Measurements from ENCODE around the gene HOXA11.

HOXA11 gene

DNA sequence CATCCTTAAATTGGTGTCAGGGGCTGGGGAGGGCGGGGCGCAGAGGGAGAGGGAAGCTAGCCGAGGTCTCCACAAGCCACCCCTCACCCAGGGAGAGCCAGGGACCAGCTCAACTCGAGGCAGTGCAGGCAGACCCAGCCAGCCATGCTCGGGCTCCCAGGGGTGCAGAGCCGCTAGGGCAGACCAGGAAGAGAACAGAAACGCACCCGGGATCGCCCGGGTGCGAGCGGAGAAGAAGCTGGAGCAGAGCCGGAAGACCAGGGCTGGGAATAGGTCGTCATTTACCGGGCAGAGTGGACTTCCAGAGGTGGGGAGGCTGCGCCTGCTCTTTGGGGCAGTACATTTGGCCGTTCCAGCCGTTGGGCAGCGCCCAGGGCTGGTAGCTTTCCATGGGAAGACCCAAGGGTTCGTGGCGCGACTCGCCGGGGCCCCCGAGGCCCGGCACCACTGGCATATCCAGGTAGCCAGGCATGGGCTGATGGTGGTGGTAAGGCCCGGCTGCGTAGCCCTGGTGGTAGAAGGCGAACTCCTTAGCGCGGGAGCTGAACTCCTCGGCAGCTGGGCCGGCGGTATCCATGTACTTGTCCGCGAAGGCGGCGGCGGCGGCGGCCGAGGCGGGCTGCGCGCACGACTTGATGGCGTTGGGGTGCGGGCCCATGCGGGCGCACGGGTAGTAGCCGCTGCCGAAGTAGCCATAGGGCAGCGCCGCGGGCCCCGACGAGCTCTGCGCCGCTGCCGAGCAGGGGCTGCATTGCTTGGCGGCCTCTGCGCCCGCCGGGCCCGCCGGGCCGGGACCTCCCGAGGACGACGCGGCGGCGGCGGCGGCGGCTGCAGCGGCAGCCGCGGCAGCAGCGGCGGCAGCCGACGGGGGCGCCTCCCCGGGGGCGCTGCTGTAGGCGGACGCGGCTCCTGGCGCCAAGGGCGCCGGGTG is 14.1 kb upstream of the HOXA11 start:
- Histone ChIP-seq H3K27ac (ENCODE audit: low read length) (no peak overlapping the region), H3K9ac (ENCODE audit: low read length in 2 of 2) (no peak overlapping the region), H3K27me3 (ENCODE audit: control insufficient read depth in 1 of 2, insufficient read depth in 2 of 2, low read length in 2 of 2) (peaks cover 78 to 87% of the 10 kb centered on the region in 2 donors), H3K4me1 (ENCODE audit: control insufficient read depth, insufficient read depth, low read length) (peaks cover 20% of the 10 kb centered on the region), H3K4me3 (ENCODE audit: low read length in 2 of 2) (peak overlapping the region in 1 of 2 donors; percentile 44), H3K36me3 (ENCODE audit: control insufficient read depth in 2 of 2, insufficient read depth in 2 of 2, low read length in 2 of 2) (no peaks in the 10 kb centered on the region), H3K9me3 (ENCODE audit: control insufficient read depth in 2 of 2, low read length in 2 of 2) (peaks cover 0 to 3% of the 10 kb centered on the region in 2 donors)

GRCh38 chr7:27198138-27198841 is 13.3 kb upstream of the HOXA11 start:
- Histone ChIP-seq H3K27ac (ENCODE audit: low read length) (no peak overlapping the region), H3K27me3 (ENCODE audit: control insufficient read depth in 1 of 2, insufficient read depth in 2 of 2, low read length in 2 of 2) (peaks cover 78 to 87% of the 10 kb centered on the region in 2 donors), H3K9ac (ENCODE audit: low read length in 2 of 2) (no peak overlapping the region), H3K36me3 (ENCODE audit: control insufficient read depth in 2 of 2, insufficient read depth in 2 of 2, low read length in 2 of 2) (no peaks in the 10 kb centered on the region), H3K4me1 (ENCODE audit: control insufficient read depth, insufficient read depth, low read length) (peaks cover 21% of the 10 kb centered on the region), H3K4me3 (ENCODE audit: low read length in 2 of 2) (no peak overlapping the region), H3K9me3 (ENCODE audit: control insufficient read depth in 2 of 2, low read length in 2 of 2) (peaks cover 0 to 3% of the 10 kb centered on the region in 2 donors)

DNA sequence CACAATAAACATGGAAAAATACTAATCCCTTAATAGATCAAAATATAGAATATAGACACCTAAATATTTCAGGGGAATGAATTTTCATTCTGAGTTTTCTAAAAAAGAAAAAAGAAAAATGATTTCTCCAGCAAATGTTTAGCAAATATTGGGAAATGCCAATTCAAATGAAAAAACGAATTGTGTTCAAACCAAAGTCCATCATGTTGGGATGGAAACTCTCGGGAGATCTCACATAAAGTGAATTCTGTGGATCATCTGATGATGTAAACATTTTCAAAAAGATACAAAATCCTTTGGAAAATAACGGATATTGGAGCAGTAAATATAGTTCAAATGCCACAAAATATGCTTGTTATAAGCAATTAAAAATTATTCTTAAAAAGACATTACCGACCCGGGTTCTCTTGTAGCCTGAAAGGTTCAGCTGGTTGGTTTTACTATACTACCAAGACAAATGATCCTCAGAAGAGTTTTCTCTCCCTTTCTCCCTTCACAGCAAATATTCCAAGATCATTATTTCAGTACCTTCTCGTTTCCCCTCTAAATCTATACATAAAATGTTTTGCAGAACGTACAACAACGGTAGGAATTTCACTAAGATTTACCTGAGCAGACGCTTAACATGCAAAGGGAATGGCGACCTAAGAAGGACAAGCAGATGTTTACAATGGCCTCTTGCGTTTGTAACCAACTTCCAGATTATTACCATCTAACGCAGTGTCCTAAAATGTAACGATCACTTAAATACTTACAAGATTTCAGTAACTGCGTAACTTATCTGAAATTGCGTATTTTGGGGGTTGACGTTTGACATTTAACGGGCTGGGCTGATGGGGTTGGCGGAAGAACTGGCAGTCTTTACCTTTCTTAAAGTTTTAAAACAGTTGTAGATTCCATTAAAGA is 12.4 kb upstream of the HOXA11 start:
- no peaks in the 10 kb centered on the region for H3K36me3 ChIP-seq (ENCODE audit: control insufficient read depth in 2 of 2, insufficient read depth in 2 of 2, low read length in 2 of 2)
- H3K4me3 ChIP-seq (ENCODE audit: low read length in 2 of 2) = no peak overlapping the region
- no peak overlapping the region for H3K9ac ChIP-seq (ENCODE audit: low read length in 2 of 2)
- H3K27me3 ChIP-seq (ENCODE audit: control insufficient read depth in 1 of 2, insufficient read depth in 2 of 2, low read length in 2 of 2) = peaks cover 74 to 88% of the 10 kb centered on the region in 2 donors
- H3K4me1 ChIP-seq (ENCODE audit: control insufficient read depth, insufficient read depth, low read length) = peaks cover 26% of the 10 kb centered on the region
- H3K27ac ChIP-seq (ENCODE audit: low read length) = no peak overlapping the region
- H3K9me3 ChIP-seq (ENCODE audit: control insufficient read depth in 2 of 2, low read length in 2 of 2) = peaks cover 0 to 3% of the 10 kb centered on the region in 2 donors

DNA sequence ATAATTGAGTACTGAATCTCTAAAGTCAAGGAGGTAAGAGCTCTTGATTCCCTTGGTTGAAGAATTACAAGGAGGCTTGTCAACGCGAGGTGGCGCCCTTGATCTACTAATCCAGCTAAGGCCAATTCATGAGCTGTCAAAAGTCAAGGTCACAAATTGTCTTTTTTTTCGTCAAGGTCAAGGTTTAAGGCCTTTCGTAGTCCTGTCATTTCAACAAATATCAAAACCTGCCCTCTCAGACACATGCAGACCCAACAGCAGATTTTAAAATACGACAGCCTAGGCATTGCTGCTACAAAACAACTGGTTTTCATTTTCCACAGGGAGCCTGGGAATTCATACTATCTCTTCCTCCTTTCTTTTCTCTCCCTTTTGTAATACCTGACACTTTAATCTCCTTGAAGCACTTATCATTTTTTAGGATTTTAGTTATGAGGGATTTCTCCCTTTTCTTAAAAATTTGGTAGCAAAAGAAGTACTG is 11.3 kb upstream of the HOXA11 start:
- H3K4me1 ChIP-seq (ENCODE audit: control insufficient read depth, insufficient read depth, low read length) = peaks cover 28% of the 10 kb centered on the region
- peak overlapping the region in 1 of 2 donors; percentile 17 for H3K4me3 ChIP-seq (ENCODE audit: low read length in 2 of 2)
- peaks cover 0 to 3% of the 10 kb centered on the region in 2 donors for H3K9me3 ChIP-seq (ENCODE audit: control insufficient read depth in 2 of 2, low read length in 2 of 2)
- no peaks in the 10 kb centered on the region for H3K36me3 ChIP-seq (ENCODE audit: control insufficient read depth in 2 of 2, insufficient read depth in 2 of 2, low read length in 2 of 2)
- no peak overlapping the region for H3K27ac ChIP-seq (ENCODE audit: low read length)
- H3K9ac ChIP-seq (ENCODE audit: low read length in 2 of 2) = no peak overlapping the region
- peaks cover 74 to 88% of the 10 kb centered on the region in 2 donors for H3K27me3 ChIP-seq (ENCODE audit: control insufficient read depth in 1 of 2, insufficient read depth in 2 of 2, low read length in 2 of 2)

DNA sequence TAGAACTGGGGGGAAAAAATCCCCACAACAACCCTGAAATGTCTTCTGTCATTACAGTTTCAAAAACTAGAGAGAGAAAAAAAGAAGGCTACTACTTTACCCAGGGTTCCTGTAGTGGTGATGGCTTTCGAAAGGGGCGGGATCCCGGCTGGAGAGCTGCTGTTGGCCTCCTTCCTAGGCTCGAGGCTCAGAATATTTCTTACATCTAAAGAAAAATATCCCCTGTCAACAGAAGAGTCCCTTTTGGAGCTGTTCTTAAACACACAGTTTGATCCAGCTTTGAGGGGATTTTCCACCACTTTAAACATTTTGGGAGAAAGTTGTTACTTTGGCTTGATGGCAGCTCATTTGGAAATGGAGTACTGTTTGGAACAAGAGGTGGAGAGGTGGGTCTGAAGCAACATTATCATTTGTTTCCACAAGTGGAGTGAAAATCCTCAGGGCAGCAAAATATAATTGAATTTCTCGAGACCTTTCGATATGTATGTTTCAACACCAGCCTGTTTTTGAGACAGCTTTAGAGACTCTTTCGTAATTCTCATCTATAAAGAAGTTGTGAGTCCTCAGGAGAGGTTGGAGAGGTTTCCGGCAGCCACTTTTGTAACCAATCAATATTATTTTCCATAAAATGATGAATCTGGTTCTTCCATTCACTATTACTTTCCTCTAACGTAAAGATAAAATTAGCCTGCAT is 9.8 kb upstream of the HOXA11 start:
- H3K4me3 ChIP-seq (ENCODE audit: low read length in 2 of 2) = no peak overlapping the region
- peaks cover 15% of the 10 kb centered on the region for H3K4me1 ChIP-seq (ENCODE audit: control insufficient read depth, insufficient read depth, low read length)
- H3K36me3 ChIP-seq (ENCODE audit: control insufficient read depth in 2 of 2, insufficient read depth in 2 of 2, low read length in 2 of 2) = no peaks in the 10 kb centered on the region
- H3K9me3 ChIP-seq (ENCODE audit: control insufficient read depth in 2 of 2, low read length in 2 of 2) = peaks cover 0 to 3% of the 10 kb centered on the region in 2 donors
- no peak overlapping the region for H3K9ac ChIP-seq (ENCODE audit: low read length in 2 of 2)
- no peak overlapping the region for H3K27ac ChIP-seq (ENCODE audit: low read length)
- H3K27me3 ChIP-seq (ENCODE audit: control insufficient read depth in 1 of 2, insufficient read depth in 2 of 2, low read length in 2 of 2) = peaks cover 77 to 90% of the 10 kb centered on the region in 2 donors

GRCh38 chr7:27194002-27194352 is 8.9 kb upstream of the HOXA11 start:
- H3K27ac ChIP-seq (ENCODE audit: low read length) = no peak overlapping the region
- no peak overlapping the region for H3K4me3 ChIP-seq (ENCODE audit: low read length in 2 of 2)
- H3K9ac ChIP-seq (ENCODE audit: low read length in 2 of 2) = no peak overlapping the region
- peaks cover 83 to 95% of the 10 kb centered on the region in 2 donors for H3K27me3 ChIP-seq (ENCODE audit: control insufficient read depth in 1 of 2, insufficient read depth in 2 of 2, low read length in 2 of 2)
- H3K36me3 ChIP-seq (ENCODE audit: control insufficient read depth in 2 of 2, insufficient read depth in 2 of 2, low read length in 2 of 2) = no peaks in the 10 kb centered on the region
- H3K9me3 ChIP-seq (ENCODE audit: control insufficient read depth in 2 of 2, low read length in 2 of 2) = peaks cover 0 to 3% of the 10 kb centered on the region in 2 donors
- H3K4me1 ChIP-seq (ENCODE audit: control insufficient read depth, insufficient read depth, low read length) = peaks cover 13% of the 10 kb centered on the region

GRCh38 chr7:27193335-27194001 is 8.4 kb upstream of the HOXA11 start:
- peaks cover 17% of the 10 kb centered on the region for H3K4me1 ChIP-seq (ENCODE audit: control insufficient read depth, insufficient read depth, low read length)
- H3K9me3 ChIP-seq (ENCODE audit: control insufficient read depth in 2 of 2, low read length in 2 of 2) = peaks cover 0 to 3% of the 10 kb centered on the region in 2 donors
- H3K27ac ChIP-seq (ENCODE audit: low read length) = no peak overlapping the region
- H3K36me3 ChIP-seq (ENCODE audit: control insufficient read depth in 2 of 2, insufficient read depth in 2 of 2, low read length in 2 of 2) = no peaks in the 10 kb centered on the region
- H3K27me3 ChIP-seq (ENCODE audit: control insufficient read depth in 1 of 2, insufficient read depth in 2 of 2, low read length in 2 of 2) = peaks cover 83 to 95% of the 10 kb centered on the region in 2 donors
- peak overlapping the region in 1 of 2 donors; percentile 54 for H3K4me3 ChIP-seq (ENCODE audit: low read length in 2 of 2)
- H3K9ac ChIP-seq (ENCODE audit: low read length in 2 of 2) = no peak overlapping the region

DNA sequence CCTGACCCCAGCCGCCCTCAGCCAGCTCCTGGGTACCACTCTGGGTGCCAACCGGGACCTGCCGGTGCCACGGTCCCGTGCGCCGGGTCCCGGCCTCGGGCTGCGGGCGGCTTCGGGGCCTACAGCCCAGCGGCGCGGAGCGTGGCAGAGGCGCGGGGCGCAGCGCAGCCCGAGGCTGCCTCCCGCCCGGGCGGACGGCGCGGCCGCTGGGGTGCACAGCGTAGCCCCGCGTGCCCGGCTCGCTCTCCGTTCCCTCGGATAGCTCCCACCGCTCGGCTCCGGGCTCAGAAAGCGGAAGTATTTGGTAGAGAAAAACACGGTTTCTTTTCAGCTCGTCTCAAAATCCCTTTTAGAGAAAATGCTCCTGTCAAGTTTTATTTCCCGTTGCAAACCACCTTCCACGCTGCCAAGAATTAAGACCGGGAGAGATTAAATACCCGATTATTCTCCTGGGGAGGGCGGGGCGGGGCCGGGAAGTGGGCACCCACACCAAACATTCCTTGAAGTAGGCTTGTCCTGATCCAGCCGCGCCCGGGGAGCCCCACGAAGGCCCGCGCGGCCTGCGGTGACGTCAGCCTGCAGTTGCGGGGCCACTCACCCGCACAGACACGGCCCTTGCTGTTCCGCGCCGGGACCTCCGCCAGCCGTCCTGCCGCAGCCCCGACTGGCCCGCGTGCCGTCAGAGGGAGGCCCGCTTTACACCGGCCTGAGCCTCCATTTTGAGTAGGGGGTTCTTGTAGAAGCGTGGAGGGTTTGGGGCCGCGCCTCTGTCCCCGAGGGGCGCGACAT is 7.7 kb upstream of the HOXA11 start:
- Histone ChIP-seq H3K36me3 (ENCODE audit: control insufficient read depth in 2 of 2, insufficient read depth in 2 of 2, low read length in 2 of 2) (no peaks in the 10 kb centered on the region), H3K27ac (ENCODE audit: low read length) (no peak overlapping the region), H3K4me1 (ENCODE audit: control insufficient read depth, insufficient read depth, low read length) (peaks cover 23% of the 10 kb centered on the region), H3K9ac (ENCODE audit: low read length in 2 of 2) (no peak overlapping the region), H3K9me3 (ENCODE audit: control insufficient read depth in 2 of 2, low read length in 2 of 2) (peaks cover 0 to 1% of the 10 kb centered on the region in 2 donors), H3K27me3 (ENCODE audit: control insufficient read depth in 1 of 2, insufficient read depth in 2 of 2, low read length in 2 of 2) (peaks cover 83 to 95% of the 10 kb centered on the region in 2 donors), H3K4me3 (ENCODE audit: low read length in 2 of 2) (peak overlapping the region; percentile 17 to 54)
